Heart right ventricle (tissue), 16 donors: ENCODE measurements around the gene CD247. TPM values are rescaled to one million over a fixed set of nuclear protein-coding genes. Genes with fewer than 3 reads are reported as not detected.

Experiments
- ATAC-seq, 8 donors: fragments of 200-7000 bp; cut with Tn5 transposase; one replicate each; pipeline ENCODE4 v1.9.1; 2020; ENCODE audit warnings: mild to moderate bottlenecking in 8 of 8, moderate library complexity in 8 of 8, moderate number of reproducible peaks in 1 of 8
- DNase-seq, 2 donors: peaks; one replicate each; pipeline ENCODE4 v3.0.0-alpha.2; 2020
- H3K27ac ChIP-seq, 10 donors: fragments of 200-600 bp; sonication (generic) in 2 of 10; one replicate each; pipeline versions ENCODE4 v1.5.0 to v1.8.0; 2020 to 2022; ENCODE audit warnings: mild to moderate bottlenecking in 3 of 10
- H3K27me3 ChIP-seq, 7 donors: fragments of 200-600 bp; one replicate each; pipeline ENCODE4 v1.8.0; 2021 to 2022; ENCODE audit warnings: mild to moderate bottlenecking in 2 of 7
- H3K36me3 ChIP-seq, 9 donors: fragments of 200-600 bp; sonication (generic) in 1 of 9; one replicate each; pipeline versions ENCODE4 v1.5.0 to v1.8.0; 2020 to 2022; ENCODE audit warnings: mild to moderate bottlenecking in 2 of 9
- H3K4me1 ChIP-seq, 9 donors: fragments of 200-600 bp; sonication (generic) in 1 of 9; one replicate each; pipeline versions ENCODE4 v1.5.0 to v1.8.0; 2020 to 2022; ENCODE audit warnings: mild to moderate bottlenecking in 4 of 9
- H3K4me3 ChIP-seq, 10 donors: fragments of 200-600 bp; sonication (generic) in 2 of 10; one replicate each; pipeline versions ENCODE4 v1.5.0 to v1.8.0; 2020 to 2022; ENCODE audit warnings: mild to moderate bottlenecking in 7 of 10, moderate library complexity in 2 of 10
- H3K9me3 ChIP-seq, 11 donors: fragments of 200-600 bp in 10 of 11; sonication (generic) in 2 of 11; one replicate each; pipeline versions ENCODE4 v1.5.0 to v1.8.0; 2013 to 2022; ENCODE audit warnings: mild to moderate bottlenecking in 2 of 11, control low read depth in 1 of 11, moderate library complexity in 1 of 11
- WGBS, 2 donors: extraction: QIAGEN DNeasy Blood & Tissue Kit; methylation state at CpG; one replicate each; pipeline ENCODE4 v1.1.7; 2013; ENCODE audit warnings: inconsistent platforms in 1 of 2; 5-methylcytosine and 5-hydroxymethylcytosine counted together
- intact Hi-C, 10 donors: fragments of 100-400 bp; cut with DNase I; formaldehyde crosslinking; loops; one replicate each; pipeline versions ENCODE4 v1.11.1 to v1.14.2; 2022
- polyA plus RNA-seq, 2 donors: library from polyadenylated mRNA; stranded (reverse); fragments of 200-250 nt; gene quantifications; one replicate each; pipeline ENCODE4 v1.2.3, GENCODE V29; 2013
- total RNA-seq, 10 donors: library from RNA; stranded (reverse); fragmentation: NEBNext Ultra II Directional in 3 of 10; extraction: Animal tissue kit (Norgen Biotek cat#: 25700) in 3 of 10; gene quantifications; one replicate each; pipeline versions ENCODE4 v1.2.1 to v1.2.4, GENCODE V29; 2021 to 2023
- TF ChIP-seq, protein P1 (sequence below), 9 donors: fragments of 200-600 bp; sonication (generic) in 2 of 9; IDR thresholded peaks; one replicate each; pipeline versions ENCODE4 v1.5.0 to v1.8.0; 2021 to 2022; ENCODE audit warnings: antibody characterized with exemption in 9 of 9, mild to moderate bottlenecking in 5 of 9, moderate library complexity in 1 of 9
- donor health status: Arrhythmogenic right ventricular cardiomyopathy.
- donor health status: ischemic (EF 13 %, LVEDD 7.1; RV severe dilation, severe dysfunction).
- donor health status: healthy with polysubstance abuse.
- donor health status: DM: no; HTN: yes; CAD: no.
- donor health status: DM: no; HTN: no; CAD: no.
- donor health status: ischemic (EF 25% LVEDD 6.9; RV normal size, moderate dysfunction).
- donor health status: ischemic (EF 25% LVEDD 5.7; RV mildly dilated, moderate dysfunction).
- donor health status: healthy.
- donor health status: DM: yes; HTN: yes; CAD: no.
- donor health status: Ischemic cardiomyopathy.
- donor health status: ischemic (EF 35%, LVEDD 5.7; RV mildly dilated, moderate dysfunction).
- donor health status: nonischemic (EF 11% LVEDD 7.7; RV severe dilation, severe dysfunction).
- donor health status: DM: yes; HTN: yes; CAD: no.
- donor health status: PGD.
- donor health status: ischemic (EF 29% LVEDD 5.4; RV normal size, mild dysfunction).
- donor health status: nonischemic (EF 23%, LVEDD 6.1; RV moderate dilation, normal function).

Gene CD247
- total and polyA plus RNA-seq, 12 donors, result 0.31 to 6.5 (median 0.66) TPM; not detected in 1

DNA sequence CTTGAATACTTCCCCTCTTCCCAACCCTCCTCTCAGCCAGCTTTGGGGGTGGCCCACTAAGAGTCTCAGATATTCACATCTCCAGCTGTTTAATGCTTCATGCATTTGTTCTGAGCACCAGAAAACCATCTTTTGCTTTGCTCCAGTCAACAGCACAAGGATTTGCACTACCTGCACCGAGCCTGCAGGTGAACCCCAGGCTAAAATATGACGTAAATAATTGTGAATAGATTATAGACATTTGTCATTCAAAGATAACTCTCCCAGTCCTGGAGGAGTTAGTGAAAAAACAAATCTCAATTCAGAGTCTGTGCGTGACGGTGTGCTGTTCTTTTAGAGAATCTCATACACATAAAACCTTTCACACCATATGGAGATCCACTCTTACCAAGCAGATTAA is 7.4 kb downstream of the CD247 start:
- no peaks in the 10 kb centered on the region for H3K36me3 ChIP-seq
- WGBS, 2 donors, result 86 to 87% methylated on average over 4 of the region's 4 CpGs
- intact Hi-C loops, result no loop called here
- H3K27me3 ChIP-seq, result peaks cover 0 to 18% (median 0%) of the 10 kb centered on the region in 7 donors
- ATAC-seq (no peak), DNase-seq (no peak)
- no peaks in the 10 kb centered on the region for H3K9me3 ChIP-seq
- TF ChIP-seq, protein P1, sequence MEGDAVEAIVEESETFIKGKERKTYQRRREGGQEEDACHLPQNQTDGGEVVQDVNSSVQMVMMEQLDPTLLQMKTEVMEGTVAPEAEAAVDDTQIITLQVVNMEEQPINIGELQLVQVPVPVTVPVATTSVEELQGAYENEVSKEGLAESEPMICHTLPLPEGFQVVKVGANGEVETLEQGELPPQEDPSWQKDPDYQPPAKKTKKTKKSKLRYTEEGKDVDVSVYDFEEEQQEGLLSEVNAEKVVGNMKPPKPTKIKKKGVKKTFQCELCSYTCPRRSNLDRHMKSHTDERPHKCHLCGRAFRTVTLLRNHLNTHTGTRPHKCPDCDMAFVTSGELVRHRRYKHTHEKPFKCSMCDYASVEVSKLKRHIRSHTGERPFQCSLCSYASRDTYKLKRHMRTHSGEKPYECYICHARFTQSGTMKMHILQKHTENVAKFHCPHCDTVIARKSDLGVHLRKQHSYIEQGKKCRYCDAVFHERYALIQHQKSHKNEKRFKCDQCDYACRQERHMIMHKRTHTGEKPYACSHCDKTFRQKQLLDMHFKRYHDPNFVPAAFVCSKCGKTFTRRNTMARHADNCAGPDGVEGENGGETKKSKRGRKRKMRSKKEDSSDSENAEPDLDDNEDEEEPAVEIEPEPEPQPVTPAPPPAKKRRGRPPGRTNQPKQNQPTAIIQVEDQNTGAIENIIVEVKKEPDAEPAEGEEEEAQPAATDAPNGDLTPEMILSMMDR (IDR thresholded peaks at IDR 0.05), result no peak
- no peak overlapping the region for H3K27ac ChIP-seq
- H3K4me3 ChIP-seq, result no peak overlapping the region
- no peaks in the 10 kb centered on the region for H3K4me1 ChIP-seq

DNA sequence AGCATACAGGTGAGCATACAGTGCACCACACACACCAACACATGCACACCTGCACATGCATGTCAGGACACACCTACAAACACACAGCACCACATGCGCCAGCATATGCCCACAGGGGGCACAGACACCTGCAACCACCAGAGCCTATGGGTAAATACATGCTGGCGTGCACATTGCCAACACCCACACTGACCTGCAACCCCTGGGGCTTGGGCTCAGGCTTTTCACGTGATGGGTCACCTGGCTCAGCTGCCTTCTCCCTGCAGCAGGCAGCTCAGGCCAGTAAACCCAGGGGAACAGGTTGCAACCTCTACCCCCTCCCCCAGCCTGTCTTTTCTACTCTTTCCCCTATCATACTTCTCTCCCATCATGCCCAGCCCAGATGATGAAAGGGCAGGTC is 8.1 kb downstream of the CD247 start:
- no peak for ATAC-seq
- Histone ChIP-seq H3K27me3 (peaks cover 0 to 18% (median 0%) of the 10 kb centered on the region in 7 donors), H3K4me1 (no peaks in the 10 kb centered on the region), H3K4me3 (no peak overlapping the region), H3K27ac (no peak overlapping the region), H3K9me3 (no peaks in the 10 kb centered on the region), H3K36me3 (no peaks in the 10 kb centered on the region)
- WGBS, 2 donors, result 84 to 86% methylated on average over 3 of the region's 3 CpGs
- intact Hi-C loops, result no loop called here
- TF ChIP-seq, protein P1 (IDR thresholded peaks at IDR 0.05), result no peak
- no peak for DNase-seq

DNA sequence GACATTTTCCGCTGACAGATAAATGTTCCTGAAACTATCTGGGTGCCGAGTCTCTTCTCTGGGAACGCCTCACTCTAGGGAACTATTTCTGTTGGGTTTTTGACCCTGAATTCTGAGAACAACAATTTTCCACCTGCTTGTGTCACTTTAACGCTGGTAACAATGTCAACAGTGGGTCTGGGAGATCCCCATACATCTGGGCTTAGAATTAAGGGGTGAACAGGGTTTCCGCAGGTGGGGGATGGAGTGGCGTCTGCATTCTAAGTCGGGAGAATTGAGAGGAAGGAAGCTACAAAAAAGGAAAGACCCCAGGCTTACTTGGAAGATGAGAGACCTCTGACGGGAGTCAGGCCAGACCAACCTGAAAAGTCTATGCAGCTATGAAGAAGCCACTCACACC is 8.7 kb downstream of the CD247 start:
- ATAC-seq, result no peak
- peaks cover 0 to 18% (median 0%) of the 10 kb centered on the region in 7 donors for H3K27me3 ChIP-seq
- WGBS, 2 donors, result 77 to 81% methylated on average over 8 of the region's 8 CpGs

GRCh38 chr1:167507719-167508118 is 10.6 kb downstream of the CD247 start:
- Histone ChIP-seq H3K27ac (no peak overlapping the region), H3K9me3 (no peaks in the 10 kb centered on the region), H3K27me3 (peaks cover 0 to 24% (median 6%) of the 10 kb centered on the region in 7 donors), H3K4me1 (no peaks in the 10 kb centered on the region), H3K36me3 (no peaks in the 10 kb centered on the region), H3K4me3 (no peak overlapping the region)
- intact Hi-C loops, result no loop called here
- no peak for DNase-seq
- 84% methylated on average over 3 of the region's 3 CpGs for WGBS, 2 donors
- TF ChIP-seq, protein P1 (IDR thresholded peaks at IDR 0.05), result no peak
- ATAC-seq, result no peak

More for the DNA sequence above, 8.7 kb downstream of the CD247 start:
- no peaks in the 10 kb centered on the region for H3K4me1 ChIP-seq
- TF ChIP-seq, protein P1 (IDR thresholded peaks at IDR 0.05), result no peak
- DNase-seq, result no peak
- H3K27ac ChIP-seq, result no peak overlapping the region
- intact Hi-C loops, result no loop called here
- H3K36me3 ChIP-seq, result no peaks in the 10 kb centered on the region
- H3K4me3 ChIP-seq, result no peak overlapping the region
- H3K9me3 ChIP-seq, result no peaks in the 10 kb centered on the region
